ENCODE data around the gene PTPN5. TPM values are rescaled to one million over a fixed set of nuclear protein-coding genes. Genes with fewer than 3 reads are reported as not detected.

PTPN5 gene
- total and polyA plus RNA-seq, 2 donors from 2014 or later: 0.17 TPM; not detected in 1

- Histone ChIP-seq H3K27me3 (ENCODE audit: control insufficient read depth, insufficient read depth, low read length) (no peaks in the 10 kb centered on the region), H3K4me1 (ENCODE audit: control insufficient read depth in 2 of 3, insufficient read depth in 2 of 3, low read depth in 1 of 3, low read length in 3 of 3) (no peaks in the 10 kb centered on the region), H3K9ac (ENCODE audit: low read length in 3 of 3) (no peak overlapping the region), H3K36me3 (ENCODE audit: control insufficient read depth in 2 of 3, insufficient read depth in 3 of 3, low read length in 3 of 3) (no peaks in the 10 kb centered on the region), H3K27ac (ENCODE audit: low read depth in 2 of 2, low read length in 2 of 2) (no peak overlapping the region), H3K4me3 (ENCODE audit: low read length in 3 of 3) (no peak overlapping the region), H3K9me3 (ENCODE audit: control insufficient read depth in 2 of 3, insufficient read depth in 1 of 3, low read length in 3 of 3) (no peaks in the 10 kb centered on the region)
- intact Hi-C loops (cut with DNase I): no loop called here
- no peak for FAIRE-seq
- no peak for TF ChIP-seq CTCF (IDR thresholded peaks at IDR 0.05; ENCODE audit: borderline replicate concordance, extremely low read depth, insufficient read depth)
- DNase-seq: no peak
Measured at GRCh38 chr11:18748766-18749365, 42.7 kb downstream of the PTPN5 start.

GRCh38 chr11:18745251-18745650 lies 46.3 kb downstream of the PTPN5 start:
- Histone ChIP-seq H3K4me1 (ENCODE audit: control insufficient read depth in 2 of 3, insufficient read depth in 2 of 3, low read depth in 1 of 3, low read length in 3 of 3) (no peaks in the 10 kb centered on the region), H3K36me3 (ENCODE audit: control insufficient read depth in 2 of 3, insufficient read depth in 3 of 3, low read length in 3 of 3) (no peaks in the 10 kb centered on the region), H3K4me3 (ENCODE audit: low read length in 3 of 3) (no peak overlapping the region), H3K27ac (ENCODE audit: low read depth in 2 of 2, low read length in 2 of 2) (no peak overlapping the region), H3K9ac (ENCODE audit: low read length in 3 of 3) (no peak overlapping the region), H3K27me3 (ENCODE audit: control insufficient read depth, insufficient read depth, low read length) (no peaks in the 10 kb centered on the region), H3K9me3 (ENCODE audit: control insufficient read depth in 2 of 3, insufficient read depth in 1 of 3, low read length in 3 of 3) (no peaks in the 10 kb centered on the region)
- FAIRE-seq (no peak), DNase-seq (no peak)
- no peak for TF ChIP-seq CTCF (IDR thresholded peaks at IDR 0.05; ENCODE audit: borderline replicate concordance, extremely low read depth, insufficient read depth)
- intact Hi-C loops (cut with DNase I): no loop called here

GRCh38 chr11:18743900-18744514 lies 47.6 kb downstream of the PTPN5 start:
- intact Hi-C loops (cut with DNase I): no loop called here
- FAIRE-seq: no peak
- no peak overlapping the region for H3K9ac ChIP-seq (ENCODE audit: low read length in 3 of 3)
- DNase-seq: no peak
- H3K27ac ChIP-seq (ENCODE audit: low read depth in 2 of 2, low read length in 2 of 2): no peak overlapping the region
- H3K9me3 ChIP-seq (ENCODE audit: control insufficient read depth in 2 of 3, insufficient read depth in 1 of 3, low read length in 3 of 3): no peaks in the 10 kb centered on the region
- H3K36me3 ChIP-seq (ENCODE audit: control insufficient read depth in 2 of 3, insufficient read depth in 3 of 3, low read length in 3 of 3): no peaks in the 10 kb centered on the region
- H3K27me3 ChIP-seq (ENCODE audit: control insufficient read depth, insufficient read depth, low read length): no peaks in the 10 kb centered on the region
- no peaks in the 10 kb centered on the region for H3K4me1 ChIP-seq (ENCODE audit: control insufficient read depth in 2 of 3, insufficient read depth in 2 of 3, low read depth in 1 of 3, low read length in 3 of 3)
- no peak for TF ChIP-seq CTCF (IDR thresholded peaks at IDR 0.05; ENCODE audit: borderline replicate concordance, extremely low read depth, insufficient read depth)
- H3K4me3 ChIP-seq (ENCODE audit: low read length in 3 of 3): no peak overlapping the region
